ENCODE data around the gene HACD2. TPM values are rescaled to one million over a fixed set of nuclear protein-coding genes. Genes with fewer than 3 reads are reported as not detected.

The HACD2 gene
- total RNA-seq, 3 donors from 2014 or later (not counting 1 experiment from before 2014, with no cell fraction given) = 16.1 to 34.1 (median 24.6) TPM

GRCh38 chr3:123533554-123534159, 51.2 kb downstream of the HACD2 start:
- Histone ChIP-seq H3K27me3 (ENCODE audit: control insufficient read depth, insufficient read depth, low read length) (no peaks in the 10 kb centered on the region), H3K4me1 (ENCODE audit: control insufficient read depth, insufficient read depth, low read length) (no peaks in the 10 kb centered on the region), H3K9me3 (ENCODE audit: control insufficient read depth, insufficient read depth, low read length) (no peaks in the 10 kb centered on the region), H3K4me3 (ENCODE audit: low read length) (no peak overlapping the region), H3K27ac (ENCODE audit: low read length) (no peak overlapping the region), H3K36me3 (ENCODE audit: control insufficient read depth, insufficient read depth, low read length) (no peaks in the 10 kb centered on the region)
- H3K27ac Mint-ChIP-seq = no peak overlapping the region
- no peaks in the 10 kb centered on the region for H3K9me3 Mint-ChIP-seq
- ATAC-seq (no peak), DNase-seq (no peak)
- intact Hi-C loops (cut with micrococcal nuclease) = no loop called here
- no peaks in the 10 kb centered on the region for H3K36me3 Mint-ChIP-seq
- peaks cover 0 to 9% of the 10 kb centered on the region in 2 donors for H3K4me1 Mint-ChIP-seq
- no peak for TF ChIP-seq CTCF (IDR thresholded peaks at IDR 0.05)
- no peak overlapping the region for H3K4me3 Mint-ChIP-seq
- WGBS (ENCODE audit: insufficient coverage) = 92% methylated on average over 2 of the region's 2 CpGs
- no peaks in the 10 kb centered on the region for H3K27me3 Mint-ChIP-seq (ENCODE audit: low read depth in 2 of 2)

GRCh38 chr3:123528130-123528529, 56.7 kb downstream of the HACD2 start:
- Histone ChIP-seq H3K36me3 (ENCODE audit: control insufficient read depth, insufficient read depth, low read length) (peaks cover 9% of the 10 kb centered on the region), H3K27ac (ENCODE audit: low read length) (no peak overlapping the region), H3K9me3 (ENCODE audit: control insufficient read depth, insufficient read depth, low read length) (no peaks in the 10 kb centered on the region), H3K4me3 (ENCODE audit: low read length) (no peak overlapping the region), H3K27me3 (ENCODE audit: control insufficient read depth, insufficient read depth, low read length) (no peaks in the 10 kb centered on the region), H3K4me1 (ENCODE audit: control insufficient read depth, insufficient read depth, low read length) (peaks cover 7% of the 10 kb centered on the region)
- Mint-ChIP-seq H3K9me3 (no peaks in the 10 kb centered on the region), H3K27me3 (ENCODE audit: low read depth in 2 of 2) (no peaks in the 10 kb centered on the region), H3K27ac (no peak overlapping the region), H3K4me3 (no peak overlapping the region), H3K4me1 (peaks cover 14 to 34% of the 10 kb centered on the region in 2 donors), H3K36me3 (peaks cover 22% of the 10 kb centered on the region)
- intact Hi-C loops (cut with micrococcal nuclease) = no loop called here
- no peak for TF ChIP-seq CTCF (IDR thresholded peaks at IDR 0.05)
- DNase-seq = no peak
- ATAC-seq = no peak
- no CpG with 5 or more reads among the region's 2 CpGs for WGBS (ENCODE audit: insufficient coverage)

GRCh38 chr3:123527046-123527445, 57.8 kb downstream of the HACD2 start:
- H3K9me3 ChIP-seq (ENCODE audit: control insufficient read depth, insufficient read depth, low read length) = no peaks in the 10 kb centered on the region
- no peak overlapping the region for H3K4me3 ChIP-seq (ENCODE audit: low read length)
- H3K4me1 ChIP-seq (ENCODE audit: control insufficient read depth, insufficient read depth, low read length) = peaks cover 13% of the 10 kb centered on the region
- Mint-ChIP-seq H3K4me1 (peaks cover 23 to 43% of the 10 kb centered on the region in 2 donors), H3K4me3 (no peak overlapping the region), H3K36me3 (peaks cover 22% of the 10 kb centered on the region), H3K27me3 (ENCODE audit: low read depth in 2 of 2) (no peaks in the 10 kb centered on the region), H3K9me3 (no peaks in the 10 kb centered on the region), H3K27ac (no peak overlapping the region)
- no peak for ATAC-seq
- DNase-seq = no peak
- H3K36me3 ChIP-seq (ENCODE audit: control insufficient read depth, insufficient read depth, low read length) = peaks cover 9% of the 10 kb centered on the region
- no peak overlapping the region for H3K27ac ChIP-seq (ENCODE audit: low read length)
- TF ChIP-seq CTCF (IDR thresholded peaks at IDR 0.05) = no peak
- WGBS (ENCODE audit: insufficient coverage) = 39% methylated on average over 3 of the region's 3 CpGs
- intact Hi-C loops (cut with micrococcal nuclease) = no loop called here
- no peaks in the 10 kb centered on the region for H3K27me3 ChIP-seq (ENCODE audit: control insufficient read depth, insufficient read depth, low read length)

DNA sequence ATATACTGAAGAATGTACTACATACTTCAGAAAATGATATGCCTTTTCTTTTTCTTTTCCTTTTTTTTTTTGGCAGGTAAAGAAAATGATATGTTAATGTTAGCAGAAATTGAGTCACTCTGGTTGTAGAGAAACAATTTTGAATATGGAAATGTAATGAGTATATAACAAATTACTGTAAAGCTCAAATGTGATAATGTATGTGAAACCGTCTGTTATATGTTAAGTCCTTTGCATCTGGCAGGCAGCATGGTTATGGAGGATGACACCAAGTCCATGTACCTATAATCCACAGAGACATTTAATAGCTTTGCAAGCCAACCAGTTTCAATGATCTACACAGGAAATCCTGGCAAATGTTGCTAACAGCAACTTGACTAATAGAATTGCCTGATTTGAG, 58.4 kb downstream of the HACD2 start:
- Histone ChIP-seq H3K4me3 (ENCODE audit: low read length) (no peak overlapping the region), H3K27me3 (ENCODE audit: control insufficient read depth, insufficient read depth, low read length) (no peaks in the 10 kb centered on the region), H3K9me3 (ENCODE audit: control insufficient read depth, insufficient read depth, low read length) (no peaks in the 10 kb centered on the region), H3K36me3 (ENCODE audit: control insufficient read depth, insufficient read depth, low read length) (peaks cover 9% of the 10 kb centered on the region), H3K27ac (ENCODE audit: low read length) (no peak overlapping the region), H3K4me1 (ENCODE audit: control insufficient read depth, insufficient read depth, low read length) (peaks cover 13% of the 10 kb centered on the region)
- Mint-ChIP-seq H3K27ac (no peak overlapping the region), H3K27me3 (ENCODE audit: low read depth in 2 of 2) (no peaks in the 10 kb centered on the region), H3K4me1 (peaks cover 28 to 47% of the 10 kb centered on the region in 2 donors), H3K36me3 (peaks cover 22% of the 10 kb centered on the region), H3K4me3 (no peak overlapping the region), H3K9me3 (no peaks in the 10 kb centered on the region)
- ATAC-seq (no peak), DNase-seq (no peak)
- TF ChIP-seq CTCF (IDR thresholded peaks at IDR 0.05) = no peak
- intact Hi-C loops (cut with micrococcal nuclease) = no loop called here
- WGBS (ENCODE audit: insufficient coverage) = 100% methylated on average over 1 of the region's 1 CpG

All from natural killer cell (primary cell).